DMS 273 treated with DMSO at 0.1 percent for 48 hours (cell line): ENCODE results near the gene FHOD3.

Source experiments
- DNase-seq: peaks from one replicate; lab custom pipeline; 2025; lab: John Stamatoyannopoulos, UW

The FHOD3 gene

DNA sequence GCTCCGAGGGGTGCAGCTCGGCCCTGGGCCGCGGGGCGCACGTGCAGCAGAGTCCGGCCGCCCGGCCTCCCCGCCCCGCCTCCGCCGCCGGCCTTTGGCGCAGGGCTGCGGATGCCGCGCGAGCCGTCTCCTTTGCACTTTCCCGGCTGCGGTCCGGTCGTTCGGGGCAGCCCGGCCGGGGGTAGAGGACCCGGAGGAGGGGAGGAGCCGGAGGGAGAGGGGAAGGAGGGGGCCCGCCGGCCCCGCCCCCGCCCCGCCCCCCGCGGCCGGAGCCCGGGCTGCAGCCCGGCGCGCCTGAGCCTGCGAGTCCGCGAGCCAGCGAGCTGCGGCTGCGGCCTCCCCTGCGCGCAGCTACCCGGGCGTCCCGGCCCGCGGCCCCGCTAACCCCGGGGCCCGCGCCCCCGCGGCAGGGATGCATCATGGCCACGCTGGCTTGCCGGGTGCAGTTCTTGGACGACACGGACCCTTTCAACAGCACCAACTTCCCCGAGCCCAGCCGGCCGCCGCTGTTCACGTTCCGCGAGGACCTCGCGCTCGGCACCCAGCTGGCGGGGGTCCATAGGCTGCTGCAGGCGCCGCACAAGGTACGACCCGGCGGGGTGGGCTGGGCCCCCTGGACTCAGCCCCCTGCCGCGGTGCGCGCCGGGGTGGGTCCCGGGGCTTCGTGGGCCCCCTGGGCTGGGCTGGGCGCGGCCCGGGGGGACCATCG lies at the start of gene FHOD3:
TSS of gene FHOD3 (plus strand) at position 297 of the 709 bp plus-strand sequence. CDS start at position 420, 123 bp downstream.
- peak; percentile 22 for DNase-seq

DNA sequence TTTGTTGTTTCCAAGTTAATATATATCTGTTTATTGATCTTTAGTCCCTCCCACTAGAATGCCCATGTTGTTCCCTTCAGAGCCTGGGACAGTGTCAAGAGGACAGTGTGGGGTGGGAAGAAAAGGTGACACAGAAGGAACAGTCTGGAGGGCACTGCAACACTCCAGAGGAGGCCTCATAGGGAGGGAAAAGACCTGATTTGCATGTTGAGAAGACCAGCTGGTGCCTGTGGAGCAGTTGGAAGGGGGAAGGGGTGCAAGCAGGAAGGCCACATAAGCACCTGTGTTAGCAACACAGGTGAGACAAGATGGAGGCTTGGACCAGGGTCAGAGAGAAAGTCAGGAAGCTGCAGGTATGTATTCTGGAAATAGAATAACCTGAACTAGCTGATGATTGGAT lies 48.1 kb upstream of the FHOD3 start:
- DNase-seq = peak; percentile 1

DNA sequence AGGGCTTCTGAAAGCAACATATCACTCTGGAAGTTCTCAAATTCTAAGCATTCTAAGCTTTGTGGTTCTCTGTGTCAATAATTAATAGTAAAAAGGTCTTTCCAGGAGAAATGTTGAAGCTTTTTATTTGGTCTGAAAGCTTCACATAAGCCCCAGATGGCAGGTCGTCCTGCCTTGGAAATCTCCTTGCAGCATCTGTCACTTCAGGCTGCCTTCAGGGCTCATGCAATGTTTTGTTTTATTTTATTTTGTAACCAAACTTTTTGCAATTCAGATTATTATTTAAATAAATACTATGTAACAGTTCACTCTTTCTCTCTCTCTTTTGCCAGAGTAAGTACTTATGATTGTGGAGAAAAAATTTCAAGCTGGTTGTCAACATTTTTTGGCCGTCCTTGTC lies 46.7 kb upstream of the FHOD3 start:
- peak; percentile 21 for DNase-seq

DNA sequence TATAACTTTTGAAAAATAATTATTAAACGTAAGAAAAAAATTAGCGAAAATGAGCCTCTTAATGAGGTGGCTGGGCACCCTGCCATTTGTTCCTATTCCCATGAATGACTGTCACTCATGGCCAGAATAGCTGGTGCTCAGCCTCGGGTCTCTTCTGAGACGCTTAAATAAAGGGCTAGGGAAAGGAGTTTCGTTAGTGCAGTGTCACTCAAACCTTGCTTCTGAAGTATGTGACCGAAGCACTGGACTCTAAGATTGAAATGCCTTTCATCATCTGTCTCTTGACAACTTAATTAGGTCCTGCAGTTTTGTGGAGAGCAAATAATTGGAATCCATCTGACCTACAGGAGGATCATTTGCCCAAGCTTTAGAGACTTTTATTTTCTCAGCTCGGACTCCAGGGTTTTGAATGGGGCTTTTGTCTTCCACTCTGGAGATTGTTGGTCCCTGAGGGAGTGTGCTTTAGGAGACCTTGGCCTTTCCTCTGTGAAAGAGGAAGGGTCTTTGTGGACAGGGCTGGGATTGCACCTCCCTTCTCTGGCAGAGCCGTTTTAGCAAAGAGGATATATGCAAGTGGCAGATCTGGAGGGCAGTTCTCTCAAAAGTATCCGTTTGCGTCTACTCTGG lies 42.3 kb upstream of the FHOD3 start:
- DNase-seq = no peak

DNA sequence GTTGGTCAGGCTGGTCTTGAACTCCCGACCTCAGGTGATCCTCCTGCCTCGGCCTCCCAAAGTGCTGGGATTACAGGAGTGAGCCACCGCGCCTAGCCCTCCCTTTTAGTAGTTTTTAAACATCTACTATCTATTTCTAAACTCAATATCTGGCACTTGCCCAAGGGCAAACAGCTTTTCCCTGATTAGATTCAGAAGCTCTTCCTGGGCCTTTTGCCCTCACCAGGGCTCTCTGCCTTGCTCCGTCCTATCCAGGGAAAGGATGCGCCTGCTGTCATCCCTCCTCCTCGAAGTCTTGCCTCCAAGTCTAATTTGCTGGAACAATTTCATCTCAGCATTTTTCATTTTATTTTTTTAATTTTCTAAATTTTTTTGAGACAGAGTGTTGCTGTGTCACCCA lies 41.4 kb upstream of the FHOD3 start:
- no peak for DNase-seq

DNA sequence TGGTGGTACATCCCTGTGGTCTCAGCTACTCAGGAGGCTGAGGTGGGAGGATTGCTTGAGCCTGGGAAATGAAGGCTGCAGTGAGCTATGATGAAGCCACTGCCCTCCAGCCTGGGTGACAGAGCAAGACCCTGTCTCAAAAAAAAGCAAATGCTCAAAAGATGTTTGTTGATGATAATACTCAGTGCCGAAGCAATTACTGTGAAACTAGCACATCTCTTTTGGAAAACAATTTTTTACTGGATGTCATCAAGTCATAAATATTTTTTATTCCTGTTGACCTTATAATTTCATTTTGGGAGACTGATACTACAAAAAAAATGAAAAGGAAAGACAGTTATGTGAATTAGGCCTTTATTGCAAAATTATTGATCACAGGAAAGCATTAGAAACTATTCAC lies 34.5 kb upstream of the FHOD3 start:
- DNase-seq = no peak

DNA sequence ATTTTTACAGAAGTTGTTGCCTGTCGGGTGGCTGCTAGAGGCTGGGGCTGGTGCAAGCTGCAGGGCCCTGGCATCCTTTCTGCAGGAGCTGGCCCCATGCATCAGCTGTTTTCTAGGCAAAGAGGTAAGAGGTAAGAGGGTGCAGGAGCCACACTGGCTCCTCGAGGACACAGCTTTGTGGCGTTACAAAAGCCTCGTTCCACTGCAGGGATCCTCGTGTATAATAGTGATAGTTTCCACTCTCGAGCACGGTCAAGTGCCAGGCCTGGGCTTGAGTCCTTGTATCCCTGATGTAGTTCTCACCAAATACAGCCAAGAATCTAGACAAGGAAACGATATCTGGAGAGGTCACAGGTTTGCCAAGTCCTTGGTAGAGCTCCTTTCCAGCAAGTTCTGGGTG lies 33.2 kb upstream of the FHOD3 start:
- no peak for DNase-seq

DNA sequence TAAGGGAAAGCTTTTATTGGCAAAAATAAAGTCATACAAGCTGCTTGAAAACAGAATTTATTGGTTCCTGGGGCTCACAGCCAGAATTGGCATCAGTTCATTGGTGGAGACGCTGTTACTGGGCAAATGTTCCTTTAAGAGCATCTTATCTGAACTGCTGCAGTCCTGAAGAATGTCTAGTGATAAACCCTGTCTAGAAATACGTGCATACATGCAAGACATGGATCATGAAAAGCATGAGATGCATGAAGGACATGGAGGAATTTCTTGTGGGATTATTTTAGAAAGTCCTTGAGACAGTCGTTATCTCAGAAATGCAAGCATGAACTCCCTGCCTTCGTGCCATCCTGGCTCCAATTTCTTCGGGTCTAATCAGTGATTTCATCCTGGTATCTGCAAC lies 32.5 kb upstream of the FHOD3 start:
- DNase-seq = peak; percentile 21

DNA sequence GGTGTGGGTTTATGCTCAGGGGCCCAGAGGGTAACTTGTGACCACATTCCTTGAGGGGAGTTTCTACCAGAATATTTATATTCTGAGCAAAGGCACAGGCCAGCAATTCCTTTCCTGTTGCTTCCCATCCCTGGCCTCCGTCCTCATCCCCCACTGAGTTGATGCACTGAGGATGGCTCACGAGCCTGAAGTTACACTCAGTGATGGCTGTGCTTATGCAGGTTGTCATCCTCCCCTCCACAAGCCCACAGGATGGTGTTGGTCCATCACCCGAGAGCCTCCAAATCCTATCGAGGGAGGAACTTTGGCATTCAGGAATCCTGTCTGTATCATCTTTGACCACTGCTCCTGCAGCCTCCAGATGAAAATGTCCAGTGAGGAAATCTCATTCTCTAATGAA lies 28.4 kb upstream of the FHOD3 start:
- DNase-seq = no peak

DNA sequence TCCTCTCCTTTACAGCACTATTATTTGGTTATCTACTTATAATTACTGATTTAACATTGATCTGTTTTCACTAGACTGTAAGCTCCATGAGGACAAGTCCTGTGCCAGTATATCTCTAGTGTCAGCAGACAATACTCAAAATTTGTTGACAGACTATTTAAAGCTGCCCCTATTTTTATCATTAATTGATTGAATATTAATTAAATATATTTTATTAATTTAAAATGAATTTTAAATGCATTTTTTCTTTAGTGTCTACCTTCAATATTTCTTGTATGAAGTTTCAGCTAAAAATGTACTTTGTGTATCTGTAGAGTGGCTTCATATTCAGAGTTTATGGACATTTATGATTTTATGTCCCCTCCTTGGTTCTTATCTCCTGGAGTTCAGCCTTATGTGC lies 26.4 kb upstream of the FHOD3 start:
- no peak for DNase-seq

DNA sequence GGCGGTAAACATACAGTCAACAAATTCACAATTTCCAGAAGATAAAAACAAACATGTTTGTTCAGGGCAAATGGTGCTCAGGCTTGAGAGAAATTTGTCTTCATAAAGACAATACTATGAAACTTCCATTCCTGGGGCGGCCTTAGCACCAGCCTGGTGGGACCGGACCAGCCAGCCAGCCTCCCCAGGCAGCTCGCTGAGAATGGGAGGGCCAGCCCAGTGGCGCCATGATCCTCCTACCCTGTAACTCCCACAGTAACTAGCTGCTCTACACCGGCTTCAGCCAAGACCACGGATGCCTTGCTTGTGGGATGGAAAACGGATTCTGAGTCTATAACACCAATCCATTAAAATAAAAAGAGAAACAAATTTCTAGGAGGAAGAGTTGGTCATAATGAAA lies 24.2 kb upstream of the FHOD3 start:
- DNase-seq = no peak

DNA sequence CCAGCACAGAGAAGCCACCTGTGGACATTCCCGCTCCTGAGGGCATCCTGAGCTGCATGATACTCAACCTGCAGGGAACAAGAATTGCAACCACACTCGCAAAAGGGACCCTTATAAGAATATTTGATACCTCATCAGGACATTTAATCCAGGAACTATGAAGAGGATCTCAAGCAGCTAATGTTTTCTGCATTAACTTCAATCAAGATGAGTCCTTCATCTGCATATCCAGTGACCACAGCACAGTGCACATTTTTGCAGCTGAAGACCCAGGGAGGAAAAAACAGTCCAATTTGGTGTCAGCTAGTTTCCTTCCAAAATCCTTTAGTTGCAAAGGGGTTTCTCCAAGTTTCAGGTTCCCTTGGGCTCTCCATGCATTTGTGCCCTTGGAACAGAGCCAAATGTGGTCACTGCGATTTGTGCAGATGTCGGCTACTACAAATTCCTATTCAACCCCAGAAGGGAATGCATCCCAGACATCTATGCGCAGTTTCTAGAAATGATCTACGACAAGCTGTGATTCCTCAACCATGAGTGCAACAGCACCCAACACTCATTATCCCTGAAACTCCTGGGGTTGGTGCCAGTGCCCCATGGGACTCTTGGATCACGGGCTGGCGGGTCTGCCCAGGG lies 23.3 kb upstream of the FHOD3 start:
- DNase-seq = no peak

DNA sequence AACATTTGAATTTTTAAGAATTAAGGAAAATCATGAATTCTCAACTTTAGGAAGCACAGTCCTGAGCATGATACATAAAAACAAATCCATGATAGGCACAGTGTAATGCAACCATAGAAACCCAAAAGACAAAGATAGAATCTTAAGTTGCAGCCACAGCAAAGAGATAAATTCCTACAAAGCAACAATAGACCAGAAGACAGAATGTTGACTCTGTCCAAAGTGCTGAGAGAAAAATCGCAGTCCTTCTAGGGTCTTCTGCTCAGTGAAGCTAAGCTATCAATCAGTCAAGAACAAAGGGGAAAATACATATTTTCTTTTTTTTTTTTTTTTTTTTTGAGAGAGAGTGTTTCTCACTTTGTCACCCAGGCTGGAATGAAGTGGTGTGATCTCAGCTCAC lies 22.0 kb upstream of the FHOD3 start:
- DNase-seq = no peak

DNA sequence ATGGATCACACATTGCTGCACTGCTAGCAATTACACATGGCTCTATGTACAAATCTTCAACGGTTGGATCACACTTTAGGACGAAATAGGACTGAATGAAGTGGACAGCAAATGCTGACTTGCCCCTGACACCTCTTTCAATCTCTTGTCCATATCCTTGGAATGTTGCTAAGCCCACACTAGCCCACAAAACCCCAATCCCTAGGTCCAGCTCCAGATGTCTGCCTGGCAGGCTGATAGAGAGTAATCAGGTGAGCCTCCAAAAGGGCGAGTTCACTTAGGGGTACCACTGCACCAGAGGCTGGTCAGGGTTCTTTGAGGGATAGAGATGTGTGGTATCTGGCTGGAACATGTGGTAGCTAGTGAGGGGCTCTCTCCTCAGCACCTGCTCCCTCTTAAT lies 18.5 kb upstream of the FHOD3 start:
- no peak for DNase-seq

DNA sequence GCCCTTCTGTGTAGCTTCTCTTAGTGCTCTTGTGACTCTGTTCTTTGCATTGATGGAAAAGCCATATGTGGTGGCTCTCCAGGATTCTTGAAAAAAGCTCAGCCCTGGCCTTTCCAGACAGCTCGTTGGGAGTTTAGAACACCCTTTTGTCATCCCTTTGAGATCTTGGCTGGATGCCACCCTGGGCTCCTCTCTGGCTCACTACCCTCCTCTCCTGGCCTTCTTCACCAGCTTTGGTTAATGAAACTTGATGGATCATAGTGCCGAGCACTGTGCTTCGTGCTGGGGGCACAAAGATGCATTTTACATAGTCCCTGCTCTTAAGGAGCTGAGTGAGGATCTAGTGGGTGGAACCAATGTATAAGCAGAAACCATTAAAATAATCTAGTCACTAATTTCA lies 15.6 kb upstream of the FHOD3 start:
- peak; percentile 24 for DNase-seq

DNA sequence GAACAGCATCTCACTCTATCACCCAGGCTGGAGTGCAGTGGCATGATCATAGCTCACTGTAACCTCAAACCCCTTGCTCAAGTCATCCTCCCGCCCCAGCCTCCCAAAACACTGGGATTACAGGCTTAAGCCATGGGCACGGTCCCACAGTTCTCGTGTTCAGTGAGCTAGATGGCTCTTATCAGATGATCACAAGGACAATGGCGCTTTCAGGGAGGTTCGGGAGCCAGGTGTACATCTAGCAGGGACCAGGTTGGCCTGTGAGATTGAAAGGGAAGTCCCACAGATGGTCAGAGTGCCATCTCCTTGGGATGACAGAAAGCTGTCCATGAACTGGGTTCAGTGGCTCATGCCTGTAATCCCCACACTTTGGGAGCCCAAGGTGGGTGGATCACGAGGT lies 14.1 kb upstream of the FHOD3 start:
- no peak for DNase-seq

DNA sequence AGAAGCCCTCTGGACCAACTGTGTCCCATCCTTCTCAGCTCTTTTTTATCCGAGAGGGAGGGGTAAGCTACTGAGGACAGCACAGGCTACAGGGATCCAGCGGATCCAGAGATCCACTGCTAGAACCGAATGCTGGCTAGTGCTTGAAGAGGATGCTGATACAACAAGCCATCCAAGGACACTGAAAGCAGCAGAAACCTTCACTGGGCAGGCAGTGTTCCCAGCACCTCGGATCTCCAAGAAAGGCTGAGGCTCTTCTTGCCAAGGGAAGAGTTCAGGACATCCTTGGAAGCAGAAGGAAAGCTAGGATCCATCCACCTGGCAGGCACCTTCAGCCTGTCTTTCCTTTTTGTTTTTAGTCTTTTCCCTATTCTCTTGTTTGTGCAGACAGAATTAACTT lies 13.2 kb upstream of the FHOD3 start:
- DNase-seq = no peak

DNA sequence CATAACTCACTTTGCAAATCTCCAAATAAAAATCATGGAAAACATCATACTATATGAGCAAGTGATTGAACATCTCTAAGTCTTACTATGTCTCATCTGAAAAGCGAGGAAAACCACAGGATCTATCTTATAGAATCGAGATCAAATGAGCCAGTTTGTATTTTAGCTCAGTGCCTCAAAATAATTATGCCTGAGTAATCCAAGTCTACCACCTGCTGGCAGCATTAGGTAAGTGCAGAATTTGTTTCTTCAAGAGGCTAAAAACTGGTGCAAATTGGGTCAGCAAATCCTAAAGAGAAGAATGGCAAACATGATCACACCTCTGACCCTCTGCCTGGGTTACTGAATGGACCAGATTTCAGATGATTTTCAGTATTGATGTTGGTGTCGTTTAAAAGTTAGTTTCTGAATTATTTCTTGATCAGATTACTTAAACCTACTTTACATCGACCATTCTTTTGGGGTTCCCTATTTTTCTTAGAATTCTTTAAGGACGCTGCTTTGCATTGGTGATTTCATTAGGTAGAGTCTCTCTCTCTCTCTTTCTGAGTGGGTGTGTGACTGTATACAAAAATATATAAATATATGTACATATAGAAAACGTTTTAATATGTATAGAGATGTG lies 12.7 kb upstream of the FHOD3 start:
- DNase-seq = peak; percentile 36

DNA sequence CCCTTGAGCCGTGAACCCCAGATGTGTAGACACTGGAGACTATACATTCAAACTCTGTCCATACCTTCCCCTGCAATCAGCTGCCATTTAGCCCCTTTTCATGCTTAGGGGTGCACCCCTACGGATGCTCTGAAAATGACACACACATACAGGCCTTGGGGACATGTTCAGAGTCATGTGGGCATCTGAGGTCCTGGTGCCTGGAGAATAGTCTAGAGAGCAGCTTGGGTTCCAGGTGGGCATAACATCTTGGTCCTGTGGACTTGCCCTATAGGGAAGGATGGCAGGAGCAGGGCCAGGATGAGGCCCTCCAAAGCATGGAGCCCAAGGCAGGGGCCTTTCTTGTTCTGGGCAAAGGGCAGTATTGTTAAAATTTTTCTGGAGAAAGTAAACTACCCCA lies 9.9 kb upstream of the FHOD3 start:
- no peak for DNase-seq

DNA sequence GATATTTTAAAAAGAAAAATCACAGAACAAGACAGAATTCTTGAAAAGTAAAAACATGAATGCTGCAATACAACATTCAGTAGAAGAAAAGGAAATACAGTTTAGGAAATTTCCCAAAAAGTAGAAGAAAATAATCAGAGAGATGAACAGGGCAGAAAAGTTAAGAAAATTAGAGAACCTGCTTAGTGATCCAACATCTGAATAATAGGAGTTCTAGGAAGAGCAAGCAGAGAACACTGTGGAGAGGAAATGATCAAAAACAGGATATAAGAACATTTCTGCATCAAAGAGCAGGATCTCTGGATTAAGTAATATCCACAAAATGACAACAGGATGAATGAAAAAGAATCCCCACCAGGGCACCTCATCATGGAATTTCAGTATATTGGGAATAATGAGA lies 8.8 kb upstream of the FHOD3 start:
- DNase-seq = no peak

DNA sequence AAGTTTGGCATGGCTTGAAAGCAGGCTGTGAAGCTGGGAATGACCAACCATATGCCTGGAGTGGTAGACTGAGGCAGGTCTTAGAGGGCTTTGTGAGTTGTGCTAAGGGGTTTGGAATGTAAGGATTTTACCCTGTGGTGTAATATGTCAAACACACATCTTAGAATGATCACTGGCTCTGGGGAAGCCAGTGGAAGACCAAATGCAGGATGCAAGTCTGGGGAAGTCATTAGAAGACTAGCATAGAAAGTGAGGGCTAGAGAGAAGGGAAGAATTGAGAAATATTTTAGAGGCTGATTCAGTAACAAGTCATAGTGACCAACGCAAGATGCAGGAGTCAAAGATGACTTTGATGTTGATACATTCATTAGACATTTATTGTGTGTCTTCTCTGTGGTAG lies 3.5 kb upstream of the FHOD3 start:
- DNase-seq = no peak

DNA sequence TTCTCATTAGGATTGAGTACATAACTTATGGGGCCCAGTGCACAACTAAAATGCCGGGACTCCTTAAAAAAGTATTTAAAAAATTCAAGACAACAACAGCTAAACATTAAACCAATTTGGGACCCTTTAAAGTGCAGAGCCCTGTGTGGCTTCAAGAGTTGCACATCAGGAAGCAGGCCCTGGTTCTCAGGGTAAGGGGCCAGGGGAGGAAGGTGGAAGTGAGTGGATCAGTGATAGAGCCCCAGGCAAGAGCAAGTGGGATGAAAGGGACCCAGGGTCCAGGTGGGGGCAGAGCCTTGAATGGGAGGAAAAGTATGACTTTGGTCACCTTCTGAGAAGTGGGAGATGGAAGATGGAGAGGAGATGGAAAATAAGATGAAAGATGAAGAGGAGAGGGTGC lies 2.3 kb upstream of the FHOD3 start:
- no peak for DNase-seq

DNA sequence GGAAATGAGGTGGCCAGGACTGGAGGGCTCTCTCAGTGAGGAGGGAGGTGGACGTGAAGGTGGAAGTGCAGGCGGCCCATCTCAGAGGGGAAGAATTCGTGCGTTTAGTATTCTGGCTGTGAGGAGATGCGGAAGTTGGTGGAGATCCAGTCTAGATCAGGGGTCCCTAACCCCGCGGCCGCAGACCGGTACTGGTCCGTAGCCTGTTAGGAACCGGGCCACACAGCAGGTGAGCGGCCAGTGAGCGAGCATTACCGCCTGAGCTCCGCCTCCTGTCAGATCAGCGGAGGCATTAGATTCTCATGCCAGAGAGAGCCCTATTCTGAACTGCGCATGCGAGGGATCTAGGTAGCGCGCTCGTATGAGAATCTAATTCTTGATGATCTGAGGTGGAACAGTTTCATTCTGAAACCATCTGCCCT lies 1.6 kb upstream of the FHOD3 start:
- DNase-seq = no peak
